ENCODE data around the gene SETD5. TPM values are rescaled to one million over a fixed set of nuclear protein-coding genes. Genes with fewer than 3 reads are reported as not detected.

The SETD5 gene
- total and polyA plus RNA-seq, 2 of the 4 experiments (the other 2 are of a cell fraction): 42.7 to 62.9 TPM

GRCh38 chr3:9476935-9477334 lies 79.5 kb downstream of the SETD5 start:
- H4K20me1 ChIP-seq (ENCODE audit: insufficient read depth, low read length): no peaks in the 10 kb centered on the region; the same call in 1 of the 2 replicates
- H3K4me1 ChIP-seq (ENCODE audit: control insufficient read depth, insufficient read depth, low read length): no peaks in the 10 kb centered on the region
- ChIA-PET POLR2A (ENCODE audit: unreplicated experiment) (interaction anchor here (0.9 kb wide), 1 partner anchor 80 kb away, joined by 6 read pairs; no protein-coding TSS in a partner anchor), CTCF (no interaction called here)
- in situ Hi-C loops (cut with MboI; ENCODE audit: low sequenced_read_pairs): no loop called here
- TF ChIP-seq BHLHE40 (IDR thresholded peaks at IDR 0.05; ENCODE audit: low read depth, low read length): no peak
- TF ChIP-seq MXI1 (IDR thresholded peaks at IDR 0.05; ENCODE audit: borderline replicate concordance, low read depth, low read length): no peak
- TF ChIP-seq FOS (IDR thresholded peaks at IDR 0.05; ENCODE audit: low read depth, low read length): no peak
- TF ChIP-seq RAD21 (IDR thresholded peaks at IDR 0.05; ENCODE audit: low read length): no peak
- no peak for TF ChIP-seq NFE2L2 (IDR thresholded peaks at IDR 0.05; ENCODE audit: low read depth, low read length)
- TF ChIP-seq CEBPB (IDR thresholded peaks at IDR 0.05; ENCODE audit: low read depth, low read length): no peak
- TF ChIP-seq MAZ (IDR thresholded peaks at IDR 0.05; ENCODE audit: borderline replicate concordance, low read depth, low read length): no peak
- no peak for TF ChIP-seq RCOR1 (IDR thresholded peaks at IDR 0.05; ENCODE audit: insufficient replicate concordance, low read length)
- TF ChIP-seq CHD1 (IDR thresholded peaks at IDR 0.05; ENCODE audit: low read depth, low read length): no peak
- no peak for TF ChIP-seq POLR2A (IDR thresholded peaks at IDR 0.05; ENCODE audit: low read depth, low read length)
- TF ChIP-seq SMC3 (IDR thresholded peaks at IDR 0.05; ENCODE audit: low read depth, low read length): no peak
- H2BK5ac ChIP-seq (ENCODE audit: low read depth, low read length, poor library complexity, severe bottlenecking): no peak overlapping the region
- H3K27me3 ChIP-seq (ENCODE audit: control insufficient read depth, insufficient read depth, low read length): no peaks in the 10 kb centered on the region
- intact Hi-C loops (cut with micrococcal nuclease): no loop called here
- H4K91ac ChIP-seq (ENCODE audit: insufficient read depth, low read depth, low read length): no peak overlapping the region
- no peak overlapping the region for H3K4me3 ChIP-seq (ENCODE audit: insufficient read depth, low read depth, low read length)
- H2AFZ ChIP-seq (replicated peaks; ENCODE audit: low read length, poor library complexity): no peak overlapping the region
- H3K9ac ChIP-seq (ENCODE audit: low read depth, low read length): no peak overlapping the region
- BruUV-seq (replicated peaks): no TSS peak
- no peak overlapping the region for H2BK15ac ChIP-seq (ENCODE audit: low read depth, low read length)
- WGBS, 2 experiments (ENCODE audit: extremely low coverage in 2 of 2, insufficient read length in 1 of 2): no CpG with 5 or more reads among the region's 5 CpGs
- H3K9me1 ChIP-seq (ENCODE audit: insufficient read depth, low read length): peaks cover 4% of the 10 kb centered on the region; the same call in 1 of the 2 replicates
- H2AK5ac ChIP-seq (ENCODE audit: low read depth, low read length): no peak overlapping the region
- no peak for DNase-seq
- H2BK20ac ChIP-seq (ENCODE audit: low read depth, low read length): no peak overlapping the region
- H3K18ac ChIP-seq (ENCODE audit: low read depth, low read length): no peak overlapping the region
- no peak overlapping the region for H3K23ac ChIP-seq (ENCODE audit: low read depth, low read length)
- H2AK9ac ChIP-seq (replicated peaks; ENCODE audit: low read depth, low read length, poor library complexity): no peak overlapping the region
- H3K27ac ChIP-seq (ENCODE audit: insufficient read depth, low read length): no peak overlapping the region
- H4K8ac ChIP-seq (ENCODE audit: low read depth in 2 of 2, low read length in 2 of 2): no peak overlapping the region
- no peak overlapping the region for H2BK120ac ChIP-seq (ENCODE audit: low read depth, low read length)
- H3K4ac ChIP-seq (ENCODE audit: low read depth, low read length): no peak overlapping the region
- dilution Hi-C loops (cut with HindIII; ENCODE audit: low sequenced_read_pairs, unreplicated experiment): no loop called here
- no peak overlapping the region for H3K14ac ChIP-seq (replicated peaks; ENCODE audit: low read depth, low read length)
- no peak overlapping the region for H3K56ac ChIP-seq (ENCODE audit: extremely low read depth, insufficient read depth, low read length)
- no peaks in the 10 kb centered on the region for H3K9me3 ChIP-seq (ENCODE audit: control insufficient read depth, insufficient read depth, low read length)
- H4K5ac ChIP-seq (ENCODE audit: low read depth, low read length): no peak overlapping the region
- no peak for ATAC-seq (ENCODE audit: low read depth)
- peaks cover 20 to 37% of the 10 kb centered on the region in 2 experiments for H3K79me1 ChIP-seq (ENCODE audit: low read depth in 1 of 2, low read length in 2 of 2)
- peaks cover 70% of the 10 kb centered on the region for H3K36me3 ChIP-seq (ENCODE audit: control insufficient read depth, insufficient read depth, low read length)
- no peak overlapping the region for H3K4me2 ChIP-seq (ENCODE audit: low read depth, low read length)

Measured in IMR-90 (cell line).